Measurements from ENCODE around the gene C1QTNF9. TPM values are rescaled to one million over a fixed set of nuclear protein-coding genes. Genes with fewer than 3 reads are reported as not detected.

C1QTNF9 gene
- total RNA-seq, 1 donor from 2014 or later, result 4.5 TPM

Other genes with a start within 250 kb of the C1QTNF9 start
- gene SPATA13, start 148.9 kb upstream of the C1QTNF9 start, total RNA-seq, result 9.9 TPM
- gene PARP4, start 203.2 kb downstream of the C1QTNF9 start, total RNA-seq, result 26.0 TPM

Data from Right ventricle myocardium inferior (tissue), 1 donor.